Dermis microvascular lymphatic vessel endothelial cell (primary cell): Measurements from ENCODE around the gene VEZF1. TPM values are rescaled to one million over a fixed set of nuclear protein-coding genes. Genes with fewer than 3 reads are reported as not detected.
"Not testable (repeated sequence)": the region's sequence is repeated elsewhere in the genome, so short reads cannot be mapped to it uniquely, and the experiment has no call there.

Source experiments
- DNase-seq, 2 donors: peaks; one replicate each; pipeline versions ENCODE4 v3.0.0 to v3.0.0-alpha.2; 2010; ENCODE audit warnings: low read depth in 2 of 2
- total RNA-seq: library from RNA; depleted of rRNA; stranded (reverse); fragments of >200 nt; gene quantifications from 2 replicates; pipeline ENCODE4 v1.2.1, GENCODE V29; 2014

Gene VEZF1
- total RNA-seq, 1 donor from 2014 or later, result 22.9 TPM

GRCh38 chr17:57975044-57975443 is 13.0 kb downstream of the VEZF1 start:
- DNase-seq, result no peak

GRCh38 chr17:57974053-57974824 is 13.8 kb downstream of the VEZF1 start:
- DNase-seq, result not testable (repeated sequence)

GRCh38 chr17:57972151-57972550 is 15.9 kb downstream of the VEZF1 start:
- DNase-seq, result no peak

- no peak for DNase-seq
Measured at GRCh38 chr17:57971572-57971971, 16.5 kb downstream of the VEZF1 start.

- DNase-seq, result peak in 1 of 2 donors; percentile 39
Measured at GRCh38 chr17:57970710-57971109, 17.3 kb downstream of the VEZF1 start.

- no peak for DNase-seq
Measured at GRCh38 chr17:57968456-57968855, 19.6 kb downstream of the VEZF1 start.

- no peak for DNase-seq
Measured at GRCh38 chr17:57966875-57967274, 21.2 kb downstream of the VEZF1 start.

- no peak for DNase-seq
Measured at GRCh38 chr17:57966246-57966645, 21.8 kb downstream of the VEZF1 start.

GRCh38 chr17:57965521-57966160 is 22.4 kb downstream of the VEZF1 start:
- no peak for DNase-seq

- DNase-seq, result no peak
Measured at GRCh38 chr17:57963149-57963511, 24.9 kb downstream of the VEZF1 start.

- DNase-seq, result no peak
Measured at GRCh38 chr17:57962279-57963148, 25.5 kb downstream of the VEZF1 start.

GRCh38 chr17:57959929-57960328 is 28.1 kb downstream of the VEZF1 start:
- no peak for DNase-seq

GRCh38 chr17:57958391-57958790 is 29.7 kb downstream of the VEZF1 start:
- DNase-seq, result not testable (repeated sequence)

- no peak for DNase-seq
Measured at GRCh38 chr17:57957886-57958285, 30.2 kb downstream of the VEZF1 start.

- DNase-seq, result no peak
Measured at GRCh38 chr17:57957120-57957850, 30.8 kb downstream of the VEZF1 start.

- no peak for DNase-seq
Measured at GRCh38 chr17:57956291-57957119, 31.5 kb downstream of the VEZF1 start.

GRCh38 chr17:57955183-57955931 is 32.7 kb downstream of the VEZF1 start, which contains the start of gene CUEDC1:
Gene CUEDC1, minus strand, starts transcription at chr17:57955412. Its CDS starts 69,848 bp downstream, at chr17:57885564.
- DNase-seq, result peak in 1 of 2 donors; percentile 69

- peak in 1 of 2 donors; percentile 49 for DNase-seq
Measured at GRCh38 chr17:57954397-57955182, 33.5 kb downstream of the VEZF1 start.
